K562 (cell line): ENCODE data around the gene TMEM242. TPM values are rescaled to one million over a fixed set of nuclear protein-coding genes. Genes with fewer than 3 reads are reported as not detected.
A peak's percentile ranks its signal among the peaks of the same experiment; 100 is the strongest.

Experiments used
- ARID3A ChIP-seq: IDR thresholded peaks from 2 replicates; pipeline ENCODE4 v1.6.1; 2012; ENCODE audit warnings: low read depth, low read length, improper control_type of control experiment, borderline replicate concordance
- ATF3 ChIP-seq, 2 experiments: fragments of 450-650 bp in 1 of 2; sonication (generic) in 1 of 2; formaldehyde crosslinking in 1 of 2; IDR thresholded peaks in 1 of 2; conservative IDR thresholded peaks in 1 of 2; 2 replicates each; pipeline versions ENCODE4 v1.6.1 to v1.8.1; 2016 to 2023; ENCODE audit warnings: mild to moderate bottlenecking in 2 of 2, moderate library complexity in 2 of 2, inconsistent platforms in 1 of 2, missing genetic modification reagents in 1 of 2
- CBFB ChIP-seq: sonication (generic); formaldehyde crosslinking; IDR thresholded peaks from 2 replicates; pipeline ENCODE4 v1.4.0; 2020; ENCODE audit warnings: mild to moderate bottlenecking, missing genetic modification reagents
- COPS2 ChIP-seq: fragments of 450-650 bp; conservative IDR thresholded peaks from 2 replicates; pipeline ENCODE4 v1.6.1; 2016; ENCODE audit warnings: mild to moderate bottlenecking, moderate library complexity
- DMBX1 ChIP-seq: fragments of 250-450 bp; sonication (Bioruptor Pico); IDR thresholded peaks from 2 replicates; pipeline ENCODE4 v1.8.0; 2022; ENCODE audit warnings: inconsistent platforms, mild to moderate bottlenecking, moderate library complexity, borderline replicate concordance
- E2F8 ChIP-seq: fragments of 450-650 bp; IDR thresholded peaks from 2 replicates; pipeline ENCODE4 v1.7.1; 2018; ENCODE audit warnings: mild to moderate bottlenecking, low read depth; ENCODE audit not compliant: partially characterized antibody
- ELF4 ChIP-seq: fragments of 450-650 bp; formaldehyde crosslinking; IDR thresholded peaks from 2 replicates; pipeline ENCODE4 v1.4.0; 2022; ENCODE audit warnings: missing genetic modification characterization
- GATAD2A ChIP-seq: fragments of 450-650 bp; IDR thresholded peaks from 2 replicates; pipeline ENCODE4 v1.6.1; 2017
- GTF2F1 ChIP-seq: IDR thresholded peaks from 2 replicates; pipeline ENCODE4 v1.6.1; 2011; ENCODE audit warnings: low read depth, low read length, improper control_type of control experiment
- HMBOX1 ChIP-seq: sonication (generic); IDR thresholded peaks from 2 replicates; pipeline ENCODE4 v1.6.1; 2016
- KLF13 ChIP-seq: fragments of 450-650 bp; IDR thresholded peaks from 2 replicates; pipeline ENCODE4 v1.6.1; 2016; ENCODE audit warnings: missing genetic modification characterization, low read depth, mild to moderate bottlenecking, missing compliant biosample characterization, moderate library complexity, borderline replicate concordance
- LARP7 ChIP-seq: fragments of 450-650 bp; IDR thresholded peaks from 2 replicates; pipeline ENCODE4 v1.6.1; 2016
- MXI1 ChIP-seq: IDR thresholded peaks from 2 replicates; pipeline ENCODE4 v1.6.1; 2011; ENCODE audit warnings: low read depth, mild to moderate bottlenecking, improper control_type of control experiment, low read length
- SUPT5H ChIP-seq: fragments of 450-650 bp; IDR thresholded peaks from 2 replicates; pipeline ENCODE4 v1.6.1; 2016
- TFE3 ChIP-seq: fragments of 450-650 bp; formaldehyde crosslinking; IDR thresholded peaks from 2 replicates; pipeline ENCODE4 v1.4.0; 2020; ENCODE audit warnings: mild to moderate bottlenecking, mixed read lengths
- THAP12 ChIP-seq: fragments of 250-450 bp; sonication (Bioruptor Pico); IDR thresholded peaks from 2 replicates; pipeline ENCODE4 v1.9.0; 2021; ENCODE audit warnings: mild to moderate bottlenecking, inconsistent platforms
- ZNF324 ChIP-seq: fragments of 250-450 bp; sonication (Bioruptor Pico); IDR thresholded peaks from 2 replicates; pipeline ENCODE4 v1.4.0; 2020; ENCODE audit warnings: mild to moderate bottlenecking
- polyA plus RNA-seq, 8 experiments: library from polyadenylated mRNA; depleted of rRNA in 4 of 8; stranded (reverse) in 5 of 8; unstranded in 3 of 8; fragments of >200 nt; fragmentation: Nextera tagmentation in 2 of 8; fragmentation: Illumina TruSeq in 1 of 8; extraction: Ambion mirVana in 2 of 8; extraction: Trizol in 1 of 8; gene quantifications; 2 replicates each; pipeline versions ENCODE4 v1.2.1 to v1.2.3, GENCODE V29; 2011 to 2014; ENCODE audit warnings: inconsistent platforms in 1 of 8, missing spikeins in 1 of 8
- total RNA-seq, 7 experiments: library from RNA; depleted of rRNA in 6 of 7; stranded (reverse); fragments of >200 nt in 6 of 7; fragmentation: Illumina TruSeq in 2 of 7; extraction: Trizol in 2 of 7; gene quantifications; 2 replicates each; pipeline versions ENCODE4 v1.2.1 to v1.2.3, GENCODE V29; 2011 to 2021; ENCODE audit warnings: low replicate concordance in 1 of 7

The TMEM242 gene
- total and polyA plus RNA-seq, 9 of the 15 experiments (the other 6 are each of a cell fraction or from before 2014, with no cell fraction given), result 9.5 to 35.3 (median 16.5) TPM

- TF ChIP-seq ATF3 (IDR thresholded peaks at IDR 0.05) (no peak; the same call in 1 of the 2 replicates), ATF3 (CRISPR knock-in tag; conservative IDR thresholded peaks at IDR 0.05) (no peak), DMBX1 (CRISPR knock-in tag) (no peak), ZNF324 (CRISPR knock-in tag) (no peak), LARP7 (no peak), GATAD2A (no peak), TFE3 (peak; percentile 97), E2F8 (no peak), COPS2 (no peak), CBFB (CRISPR knock-in tag) (no peak), MXI1 (no peak), ARID3A (no peak), HMBOX1 (no peak), KLF13 (tag) (no peak), GTF2F1 (no peak), SUPT5H (no peak), ELF4 (CRISPR knock-in tag) (no peak), THAP12 (no peak)
These were observed 18.2 kb downstream of the TMEM242 start (continued) for GRCh38 chr6:157304899-157305663.
